AG04450 (cell line): Measurements from ENCODE around the gene ALDH9A1. TPM values are rescaled to one million over a fixed set of nuclear protein-coding genes. Genes with fewer than 3 reads are reported as not detected.

Source experiments
- CTCF ChIA-PET: fragments of 300-600, 350-600 bp; formaldehyde crosslinking; extraction: SDS; loops from one replicate; lab custom pipeline; 2022; ENCODE audit warnings: antibody characterized with exemption, inconsistent platforms; lab: Charles Lee
- POLR2A ChIA-PET: fragments of 350-600 bp; formaldehyde crosslinking; extraction: SDS; loops from one replicate; lab custom pipeline; 2021; ENCODE audit warnings: antibody characterized with exemption, inconsistent platforms; lab: Yijun Ruan, JAX
- DNase-seq: peaks from one replicate; pipeline ENCODE4 v3.0.0-alpha.2; 2011; ENCODE audit warnings: low read depth, low spot score
- H3K27ac ChIP-seq: one replicate; pipeline ENCODE4 v1.5.1; 2012; ENCODE audit warnings: low read depth, low read length, control low read depth
- H3K27me3 ChIP-seq: one replicate; pipeline ENCODE4 v1.6.0; 2012; ENCODE audit warnings: low read length; ENCODE audit not compliant: control insufficient read depth, insufficient read depth
- H3K4me3 ChIP-seq: 2 replicates; pipeline ENCODE4 v1.5.1; 2011; ENCODE audit warnings: mild to moderate bottlenecking, low read depth, low read length, control low read depth
- H3K9me3 ChIP-seq: 2 replicates; pipeline ENCODE4 v1.5.1; 2012; ENCODE audit warnings: low read length; ENCODE audit not compliant: control insufficient read depth, insufficient read depth
- polyA plus RNA-seq: library from polyadenylated mRNA; depleted of rRNA; stranded (reverse); fragments of >200 nt; gene quantifications from 2 replicates; pipeline ENCODE4 v1.2.3, GENCODE V29; 2011
- TF ChIP-seq, protein P1 (sequence below): IDR thresholded peaks from 2 replicates; pipeline ENCODE4 v1.5.1; 2011; ENCODE audit warnings: low read depth, low read length, control low read depth, inconsistent platforms

Gene ALDH9A1
- polyA plus RNA-seq, 1 experiment: 149 TPM

DNA sequence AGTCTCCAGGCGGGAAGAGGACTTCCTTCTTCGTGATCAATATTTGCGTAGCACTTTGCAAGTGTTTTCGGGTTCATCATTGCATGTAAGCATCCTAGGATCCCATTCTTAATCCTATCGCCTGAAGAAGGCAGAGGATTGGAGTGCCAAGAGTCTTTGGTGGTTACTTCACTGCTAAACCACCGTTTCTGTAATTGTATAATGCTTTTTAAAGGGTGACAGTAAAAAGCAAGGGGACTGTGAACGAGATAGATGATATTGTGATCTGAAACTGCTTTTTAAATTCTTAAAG lies 345 bp upstream of the ALDH9A1 start:
- ChIA-PET POLR2A (interaction anchor here (0.9 to 1.0 kb wide), 5 partner anchors 9 to 200 kb away, joined by 3 to 5 read pairs (median 4); no protein-coding TSS in a partner anchor), CTCF (interaction anchor here (0.6 to 1.4 kb wide), 3 partner anchors 38 to 217 kb away, joined by 3 to 4 read pairs (median 3); no protein-coding TSS in a partner anchor)
- H3K4me3 ChIP-seq: peak overlapping the region; percentile 93
- TF ChIP-seq, protein P1, sequence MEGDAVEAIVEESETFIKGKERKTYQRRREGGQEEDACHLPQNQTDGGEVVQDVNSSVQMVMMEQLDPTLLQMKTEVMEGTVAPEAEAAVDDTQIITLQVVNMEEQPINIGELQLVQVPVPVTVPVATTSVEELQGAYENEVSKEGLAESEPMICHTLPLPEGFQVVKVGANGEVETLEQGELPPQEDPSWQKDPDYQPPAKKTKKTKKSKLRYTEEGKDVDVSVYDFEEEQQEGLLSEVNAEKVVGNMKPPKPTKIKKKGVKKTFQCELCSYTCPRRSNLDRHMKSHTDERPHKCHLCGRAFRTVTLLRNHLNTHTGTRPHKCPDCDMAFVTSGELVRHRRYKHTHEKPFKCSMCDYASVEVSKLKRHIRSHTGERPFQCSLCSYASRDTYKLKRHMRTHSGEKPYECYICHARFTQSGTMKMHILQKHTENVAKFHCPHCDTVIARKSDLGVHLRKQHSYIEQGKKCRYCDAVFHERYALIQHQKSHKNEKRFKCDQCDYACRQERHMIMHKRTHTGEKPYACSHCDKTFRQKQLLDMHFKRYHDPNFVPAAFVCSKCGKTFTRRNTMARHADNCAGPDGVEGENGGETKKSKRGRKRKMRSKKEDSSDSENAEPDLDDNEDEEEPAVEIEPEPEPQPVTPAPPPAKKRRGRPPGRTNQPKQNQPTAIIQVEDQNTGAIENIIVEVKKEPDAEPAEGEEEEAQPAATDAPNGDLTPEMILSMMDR: no peak
- H3K27me3 ChIP-seq: no peaks in the 10 kb centered on the region
- H3K9me3 ChIP-seq: no peaks in the 10 kb centered on the region
- no peak for DNase-seq
- H3K27ac ChIP-seq: peak overlapping the region; percentile 92

GRCh38 chr1:165697491-165697880 lies 876 bp downstream of the ALDH9A1 start:
- Histone ChIP-seq H3K9me3 (no peaks in the 10 kb centered on the region), H3K4me3 (peak overlapping the region; percentile 93), H3K27me3 (no peaks in the 10 kb centered on the region), H3K27ac (no peak overlapping the region)
- POLR2A ChIA-PET: interaction anchor here (2.1 kb wide), 1 partner anchor 72 kb away, joined by 7 read pairs; the partner anchor contains the start of gene TMCO1
- TF ChIP-seq, protein P1: no peak
- no peak for DNase-seq
- CTCF ChIA-PET: interaction anchor here (0.6 to 2.1 kb wide), 18 partner anchors 9 to 227 kb away, joined by 3 to 10 read pairs (median 3); no protein-coding TSS in a partner anchor

GRCh38 chr1:165696625-165697100 lies 1.7 kb downstream of the ALDH9A1 start:
- H3K27ac ChIP-seq: peak overlapping the region; percentile 32
- H3K27me3 ChIP-seq: no peaks in the 10 kb centered on the region
- TF ChIP-seq, protein P1: no peak
- DNase-seq: peak; percentile 61
- CTCF ChIA-PET: interaction anchor here (1.2 to 2.1 kb wide), 4 partner anchors 21 to 217 kb away, joined by 5 to 10 read pairs (median 6); no protein-coding TSS in a partner anchor
- no peaks in the 10 kb centered on the region for H3K9me3 ChIP-seq
- peak overlapping the region; percentile 93 for H3K4me3 ChIP-seq
- POLR2A ChIA-PET: interaction anchor here (2.1 kb wide), 1 partner anchor 72 kb away, joined by 7 read pairs; the partner anchor contains the start of gene TMCO1

DNA sequence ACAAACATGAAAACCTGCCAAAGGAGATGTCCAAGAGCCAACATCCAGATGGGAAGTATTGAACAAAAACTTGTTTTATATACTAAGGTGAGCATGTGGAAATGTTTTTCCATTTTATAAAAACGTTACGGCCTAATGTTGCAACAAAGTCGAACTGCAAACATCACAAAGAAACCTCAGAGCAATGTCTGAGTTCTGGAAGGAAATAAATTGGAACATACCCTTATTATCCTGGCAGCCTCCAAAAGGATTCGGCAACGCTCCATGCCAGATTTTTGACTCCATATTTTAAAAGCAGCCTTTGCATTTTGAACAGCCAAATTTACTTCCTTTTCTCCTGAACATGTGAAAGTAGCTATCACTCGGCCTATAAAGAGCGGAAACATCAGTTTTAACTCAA lies 3.3 kb downstream of the ALDH9A1 start:
- H3K27ac ChIP-seq: no peak overlapping the region
- CTCF ChIA-PET: interaction anchor here (0.6 to 1.4 kb wide), 5 partner anchors 9 to 229 kb away, joined by 3 to 6 read pairs (median 3); no protein-coding TSS in a partner anchor
- DNase-seq: no peak
- H3K9me3 ChIP-seq: peaks cover 5% of the 10 kb centered on the region; the same call in 1 of the 2 replicates
- POLR2A ChIA-PET: no interaction called here
- H3K27me3 ChIP-seq: no peaks in the 10 kb centered on the region
- TF ChIP-seq, protein P1: no peak
- H3K4me3 ChIP-seq: no peak overlapping the region

GRCh38 chr1:165688046-165688445 lies 10.3 kb downstream of the ALDH9A1 start:
- TF ChIP-seq, protein P1: no peak
- H3K9me3 ChIP-seq: peaks cover 7% of the 10 kb centered on the region; the same call in 1 of the 2 replicates
- H3K27me3 ChIP-seq: no peaks in the 10 kb centered on the region
- ChIA-PET POLR2A (no interaction called here), CTCF (interaction anchor here (0.6 kb wide), 1 partner anchor 57 kb away, joined by 5 read pairs; no protein-coding TSS in a partner anchor)
- no peak overlapping the region for H3K4me3 ChIP-seq
- no peak overlapping the region for H3K27ac ChIP-seq
- no peak for DNase-seq
